K562 (cell line): ENCODE results near the gene FARP2. TPM values are rescaled to one million over a fixed set of nuclear protein-coding genes. Genes with fewer than 3 reads are reported as not detected.

Experiments
- CBX3 ChIP-seq, 2 experiments: IDR thresholded peaks; 1 replicate in 1 of 2; 2 replicates in 1 of 2; pipeline ENCODE4 v1.6.1; 2012; ENCODE audit warnings: inconsistent platforms in 2 of 2, low read length in 2 of 2, borderline replicate concordance in 1 of 2, control low read depth in 1 of 2
- CEBPB ChIP-seq: fragments of 450-650 bp; IDR thresholded peaks from 2 replicates; pipeline ENCODE4 v1.6.1; 2016; ENCODE audit warnings: missing genetic modification characterization, missing compliant biosample characterization
- CHD4 ChIP-seq: fragments of 200-600 bp; sonication (generic); IDR thresholded peaks from 3 replicates; pipeline ENCODE4 v1.6.1; 2012; ENCODE audit warnings: low read depth, mild to moderate bottlenecking, mixed read lengths, low read length, inconsistent platforms; ENCODE audit not compliant: insufficient read depth, insufficient replicate concordance, poor library complexity, severe bottlenecking
- E2F3 ChIP-seq: fragments of 250-450 bp; sonication (Bioruptor Pico); IDR thresholded peaks from 2 replicates; pipeline ENCODE4 v1.4.0; 2020; ENCODE audit warnings: mild to moderate bottlenecking
- E2F6 ChIP-seq, 2 experiments: IDR thresholded peaks; 2 replicates each; pipeline ENCODE4 v1.6.1; 2011; ENCODE audit warnings: borderline replicate concordance in 1 of 2, control low read depth in 1 of 2, low read depth in 1 of 2, low read length in 1 of 2, mild to moderate bottlenecking in 1 of 2, mixed read lengths in 1 of 2, moderate library complexity in 1 of 2; ENCODE audit not compliant: insufficient read depth in 1 of 2, insufficient read length in 1 of 2, poor library complexity in 1 of 2, severe bottlenecking in 1 of 2; ENCODE audit errors: extremely low read depth in 1 of 2
- FOXP1 ChIP-seq: sonication (generic); formaldehyde crosslinking; IDR thresholded peaks from 2 replicates; pipeline ENCODE4 v1.8.0; 2022; ENCODE audit warnings: mild to moderate bottlenecking, missing genetic modification reagents
- HDAC8 ChIP-seq: fragments of 450-650 bp; IDR thresholded peaks from 2 replicates; pipeline ENCODE4 v1.6.1; 2016; ENCODE audit warnings: mild to moderate bottlenecking, missing genetic modification characterization, moderate library complexity, missing compliant biosample characterization
- HMGXB4 ChIP-seq: sonication (generic); formaldehyde crosslinking; IDR thresholded peaks from 2 replicates; pipeline ENCODE4 v1.8.1; 2023; ENCODE audit warnings: mild to moderate bottlenecking, missing genetic modification reagents
- MEIS2 ChIP-seq: fragments of 450-650 bp; IDR thresholded peaks from 2 replicates; pipeline ENCODE4 v1.6.1; 2014; ENCODE audit warnings: mild to moderate bottlenecking; ENCODE audit not compliant: partially characterized antibody
- NONO ChIP-seq, 2 experiments: fragments of 200-400 bp in 1 of 2; fragments of 450-650 bp in 1 of 2; formaldehyde crosslinking in 1 of 2; IDR thresholded peaks; 2 replicates each; pipeline ENCODE4 v1.6.1; 2017; ENCODE audit warnings: low read depth in 2 of 2, mild to moderate bottlenecking in 2 of 2, moderate library complexity in 2 of 2, low read length in 1 of 2
- TAL1 ChIP-seq: fragments of 450-650 bp; IDR thresholded peaks from 2 replicates; pipeline ENCODE4 v1.6.1; 2016; ENCODE audit warnings: mild to moderate bottlenecking
- TEAD4 ChIP-seq, 2 experiments: sonication (generic) in 1 of 2; formaldehyde crosslinking in 1 of 2; IDR thresholded peaks; 2 replicates each; pipeline versions ENCODE4 v1.6.1 to v1.8.0; 2012 to 2022; ENCODE audit warnings: borderline replicate concordance in 1 of 2, inconsistent platforms in 1 of 2, low read length in 1 of 2, mild to moderate bottlenecking in 1 of 2, missing genetic modification reagents in 1 of 2
- ZNF146 ChIP-seq: IDR thresholded peaks from one replicate; pipeline ENCODE4 v1.6.1; 2018; ENCODE audit warnings: missing compliant biosample characterization; ENCODE audit not compliant: unreplicated experiment
- ZNF639 ChIP-seq, 2 experiments: fragments of 200-800 bp in 1 of 2; sonication (Bioruptor generic) in 1 of 2; sonication (generic) in 1 of 2; formaldehyde crosslinking in 1 of 2; IDR thresholded peaks in 1 of 2; conservative IDR thresholded peaks in 1 of 2; 2 replicates each; pipeline versions ENCODE4 v1.5.0 to v1.6.1; 2016 to 2020; ENCODE audit warnings: missing compliant biosample characterization in 1 of 2, missing genetic modification characterization in 1 of 2, missing genetic modification reagents in 1 of 2
- ZNF77 ChIP-seq: fragments of 250-450 bp; sonication (Bioruptor Pico); IDR thresholded peaks from 2 replicates; pipeline ENCODE4 v1.5.0; 2020
- polyA plus RNA-seq, 8 experiments: library from polyadenylated mRNA; depleted of rRNA in 4 of 8; stranded (reverse) in 5 of 8; unstranded in 3 of 8; fragments of >200 nt; fragmentation: Nextera tagmentation in 2 of 8; fragmentation: Illumina TruSeq in 1 of 8; extraction: Ambion mirVana in 2 of 8; extraction: Trizol in 1 of 8; gene quantifications; 2 replicates each; pipeline versions ENCODE4 v1.2.1 to v1.2.3, GENCODE V29; 2011 to 2014; ENCODE audit warnings: inconsistent platforms in 1 of 8, missing spikeins in 1 of 8
- total RNA-seq, 7 experiments: library from RNA; depleted of rRNA in 6 of 7; stranded (reverse); fragments of >200 nt in 6 of 7; fragmentation: Illumina TruSeq in 2 of 7; extraction: Trizol in 2 of 7; gene quantifications; 2 replicates each; pipeline versions ENCODE4 v1.2.1 to v1.2.3, GENCODE V29; 2011 to 2021; ENCODE audit warnings: low replicate concordance in 1 of 7
- TF ChIP-seq, protein P1 (sequence below): fragments of 250-450 bp; sonication (Bioruptor Pico); IDR thresholded peaks from 2 replicates; pipeline ENCODE4 v1.4.0; 2020; ENCODE audit warnings: mild to moderate bottlenecking, moderate library complexity, borderline replicate concordance

The FARP2 gene
- total and polyA plus RNA-seq, 9 of the 15 experiments (the other 6 are each of a cell fraction or from before 2014, with no cell fraction given): 4.1 to 38.1 (median 21.1) TPM

- TF ChIP-seq ZNF77 (CRISPR knock-in tag): no peak
- TF ChIP-seq CHD4: no peak
- no peak; the same call in 1 of the 2 replicates for TF ChIP-seq TEAD4 (IDR thresholded peaks at IDR 0.05; ENCODE audit: low read length)
- TF ChIP-seq TEAD4 (CRISPR knock-in tag; IDR thresholded peaks at IDR 0.05; ENCODE audit: borderline replicate concordance): no peak
- no peak for TF ChIP-seq E2F6 (IDR thresholded peaks at IDR 0.05; ENCODE audit: borderline replicate concordance in 1 of 2, extremely low read depth in 1 of 2, insufficient read depth in 1 of 2, insufficient read length in 1 of 2, low read depth in 1 of 2, low read length in 1 of 2, poor library complexity in 1 of 2, severe bottlenecking in 1 of 2)
- peak in 1 of 2 experiments; percentile 57; a peak in 1 of 4 replicates for TF ChIP-seq ZNF639 (CRISPR knock-in tag; conservative IDR thresholded peaks at IDR 0.05 in 1 of 2, IDR thresholded peaks at IDR 0.05 in 1 of 2)
- TF ChIP-seq MEIS2: no peak
- no peak for TF ChIP-seq ZNF146 (CRISPR knock-in tag)
- TF ChIP-seq, protein P1, sequence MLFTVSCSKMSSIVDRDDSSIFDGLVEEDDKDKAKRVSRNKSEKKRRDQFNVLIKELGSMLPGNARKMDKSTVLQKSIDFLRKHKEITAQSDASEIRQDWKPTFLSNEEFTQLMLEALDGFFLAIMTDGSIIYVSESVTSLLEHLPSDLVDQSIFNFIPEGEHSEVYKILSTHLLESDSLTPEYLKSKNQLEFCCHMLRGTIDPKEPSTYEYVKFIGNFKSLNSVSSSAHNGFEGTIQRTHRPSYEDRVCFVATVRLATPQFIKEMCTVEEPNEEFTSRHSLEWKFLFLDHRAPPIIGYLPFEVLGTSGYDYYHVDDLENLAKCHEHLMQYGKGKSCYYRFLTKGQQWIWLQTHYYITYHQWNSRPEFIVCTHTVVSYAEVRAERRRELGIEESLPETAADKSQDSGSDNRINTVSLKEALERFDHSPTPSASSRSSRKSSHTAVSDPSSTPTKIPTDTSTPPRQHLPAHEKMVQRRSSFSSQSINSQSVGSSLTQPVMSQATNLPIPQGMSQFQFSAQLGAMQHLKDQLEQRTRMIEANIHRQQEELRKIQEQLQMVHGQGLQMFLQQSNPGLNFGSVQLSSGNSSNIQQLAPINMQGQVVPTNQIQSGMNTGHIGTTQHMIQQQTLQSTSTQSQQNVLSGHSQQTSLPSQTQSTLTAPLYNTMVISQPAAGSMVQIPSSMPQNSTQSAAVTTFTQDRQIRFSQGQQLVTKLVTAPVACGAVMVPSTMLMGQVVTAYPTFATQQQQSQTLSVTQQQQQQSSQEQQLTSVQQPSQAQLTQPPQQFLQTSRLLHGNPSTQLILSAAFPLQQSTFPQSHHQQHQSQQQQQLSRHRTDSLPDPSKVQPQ: no peak
- no peak for TF ChIP-seq CBX3 (IDR thresholded peaks at IDR 0.05; ENCODE audit: borderline replicate concordance in 1 of 2, low read length in 2 of 2)
- TF ChIP-seq TAL1: no peak
- 0 out of 2 replicates have a peak, but pooled peaks have one; percentile 28 for TF ChIP-seq HMGXB4
- TF ChIP-seq NONO (IDR thresholded peaks at IDR 0.05; ENCODE audit: low read depth in 2 of 2, low read length in 1 of 2): peak in 1 of 2 experiments; percentile 71; a peak in 1 of 4 replicates
- peak; percentile 36; the same call in 1 of the 2 replicates for TF ChIP-seq E2F3
- no peak for TF ChIP-seq FOXP1 (CRISPR knock-in tag)
- TF ChIP-seq CEBPB (tag): no peak; the same call in 1 of the 2 replicates
- no peak for TF ChIP-seq HDAC8 (tag)
Observed at GRCh38 chr2:241314226-241315092, 41.6 kb upstream of the FARP2 start (continued).
